ENCODE measurements around the gene DNHD1.
A peak's percentile ranks its signal among the peaks of the same experiment; 100 is the strongest.

DNHD1 gene

GRCh38 chr11:6619004-6619745 lies 122.1 kb downstream of the DNHD1 start, which contains the start of gene TPP1:
TSS of gene TPP1 (minus strand) at chr11:6619422. CDS start at chr11:6619400, 22 bp downstream.
- DNase-seq (ENCODE audit: low read depth), result peak; percentile 72
- TF ChIP-seq CTCF (IDR thresholded peaks at IDR 0.05; ENCODE audit: control insufficient read depth, extremely low read depth, insufficient read depth), result no peak
- peak within 1 kb of the TSS; percentile 97 for H3K4me3 ChIP-seq (ENCODE audit: low read depth, low read length)

GRCh38 chr11:6620636-6621035 lies 123.6 kb downstream of the DNHD1 start:
- no peak for DNase-seq (ENCODE audit: low read depth)
- H3K4me3 ChIP-seq (ENCODE audit: low read depth, low read length), result no peak overlapping the region
- TF ChIP-seq CTCF (IDR thresholded peaks at IDR 0.05; ENCODE audit: control insufficient read depth, extremely low read depth, insufficient read depth), result no peak
